Hepatocyte (in vitro differentiated cells): Measurements from ENCODE around the gene CHKA.

Experiments
- EZH2 ChIP-seq: fragments of 200-600 bp; sonication (generic); IDR thresholded peaks from 2 replicates; pipeline ENCODE4 v1.6.1; 2016; ENCODE audit warnings: antibody characterized with exemption, mild to moderate bottlenecking, borderline replicate concordance
- EZH2phosphoT487 ChIP-seq: fragments of 200-600 bp; sonication (generic); IDR thresholded peaks from one replicate; pipeline ENCODE4 v1.6.1; 2018; ENCODE audit warnings: antibody characterized with exemption, mild to moderate bottlenecking, low read depth, moderate library complexity; ENCODE audit not compliant: unreplicated experiment, severe bottlenecking
- TF ChIP-seq, protein P1 (sequence below): fragments of 200-600 bp; sonication (generic); IDR thresholded peaks from 2 replicates; pipeline ENCODE4 v1.5.1; 2016; ENCODE audit warnings: antibody characterized with exemption, mild to moderate bottlenecking; ENCODE audit not compliant: poor library complexity

DNA sequence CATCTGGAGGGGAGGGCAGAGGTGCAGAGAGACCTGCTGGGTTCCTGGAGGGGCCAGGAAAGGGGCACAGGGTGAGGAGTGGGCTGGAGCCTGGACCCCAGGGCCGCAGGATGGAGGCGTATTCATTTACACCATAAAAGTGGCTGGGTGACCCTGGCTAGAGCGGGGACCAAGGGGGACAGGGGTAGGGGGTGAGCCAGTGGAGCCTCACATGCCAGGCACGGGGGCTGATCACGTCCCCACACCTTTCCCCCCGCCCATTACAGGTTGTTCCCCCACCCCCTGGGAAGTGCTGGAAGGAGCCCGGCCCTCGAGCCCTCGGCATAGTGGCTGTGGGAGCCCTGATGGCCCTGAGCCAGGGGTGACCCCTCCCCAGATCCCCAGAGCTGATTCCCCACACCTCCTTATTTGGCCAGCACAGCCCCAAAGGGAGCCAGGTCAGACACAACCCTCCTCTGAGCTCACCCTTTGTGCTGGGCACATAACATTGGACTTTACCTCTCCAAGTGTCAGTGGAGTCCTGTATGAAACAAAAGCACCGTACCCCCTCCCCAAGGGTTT is 81.6 kb downstream of the CHKA start:
- TF ChIP-seq, protein P1, sequence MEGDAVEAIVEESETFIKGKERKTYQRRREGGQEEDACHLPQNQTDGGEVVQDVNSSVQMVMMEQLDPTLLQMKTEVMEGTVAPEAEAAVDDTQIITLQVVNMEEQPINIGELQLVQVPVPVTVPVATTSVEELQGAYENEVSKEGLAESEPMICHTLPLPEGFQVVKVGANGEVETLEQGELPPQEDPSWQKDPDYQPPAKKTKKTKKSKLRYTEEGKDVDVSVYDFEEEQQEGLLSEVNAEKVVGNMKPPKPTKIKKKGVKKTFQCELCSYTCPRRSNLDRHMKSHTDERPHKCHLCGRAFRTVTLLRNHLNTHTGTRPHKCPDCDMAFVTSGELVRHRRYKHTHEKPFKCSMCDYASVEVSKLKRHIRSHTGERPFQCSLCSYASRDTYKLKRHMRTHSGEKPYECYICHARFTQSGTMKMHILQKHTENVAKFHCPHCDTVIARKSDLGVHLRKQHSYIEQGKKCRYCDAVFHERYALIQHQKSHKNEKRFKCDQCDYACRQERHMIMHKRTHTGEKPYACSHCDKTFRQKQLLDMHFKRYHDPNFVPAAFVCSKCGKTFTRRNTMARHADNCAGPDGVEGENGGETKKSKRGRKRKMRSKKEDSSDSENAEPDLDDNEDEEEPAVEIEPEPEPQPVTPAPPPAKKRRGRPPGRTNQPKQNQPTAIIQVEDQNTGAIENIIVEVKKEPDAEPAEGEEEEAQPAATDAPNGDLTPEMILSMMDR = no peak
- TF ChIP-seq EZH2phosphoT487 = no peak
- no peak for TF ChIP-seq EZH2
